SW 1271 (cell line): ENCODE data around the gene COG7.
"Not testable (repeated sequence)": the region's sequence is repeated elsewhere in the genome, so short reads cannot be mapped to it uniquely, and the experiment has no call there.

Experiments used
- DNase-seq, 2 experiments: peaks; one replicate each; lab custom pipeline; 2025; lab: John Stamatoyannopoulos, UW

Gene COG7

DNA sequence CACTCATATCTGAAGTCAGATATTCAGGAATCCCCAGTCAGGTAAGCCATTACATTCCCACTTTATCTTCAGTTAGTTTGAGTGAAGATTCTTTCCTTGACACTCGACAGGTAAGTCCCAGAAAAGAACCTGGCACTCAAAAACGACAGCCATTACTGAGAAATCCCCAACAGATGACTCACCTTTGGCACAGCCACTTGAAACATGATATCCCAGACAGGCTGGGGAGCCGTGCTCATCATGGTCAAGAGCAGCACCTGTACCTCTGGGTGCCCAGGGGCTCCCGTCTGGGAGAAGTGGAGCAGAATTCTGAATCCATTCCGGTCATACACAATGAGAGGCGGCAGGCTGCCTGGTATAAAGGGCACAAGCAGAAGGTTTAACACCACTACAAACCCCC, 16.8 kb upstream of the COG7 start:
- DNase-seq, result peak in 1 of 2 experiments; percentile 2

GRCh38 chr16:23466162-23466885, 13.3 kb upstream of the COG7 start:
- DNase-seq, result no peak

DNA sequence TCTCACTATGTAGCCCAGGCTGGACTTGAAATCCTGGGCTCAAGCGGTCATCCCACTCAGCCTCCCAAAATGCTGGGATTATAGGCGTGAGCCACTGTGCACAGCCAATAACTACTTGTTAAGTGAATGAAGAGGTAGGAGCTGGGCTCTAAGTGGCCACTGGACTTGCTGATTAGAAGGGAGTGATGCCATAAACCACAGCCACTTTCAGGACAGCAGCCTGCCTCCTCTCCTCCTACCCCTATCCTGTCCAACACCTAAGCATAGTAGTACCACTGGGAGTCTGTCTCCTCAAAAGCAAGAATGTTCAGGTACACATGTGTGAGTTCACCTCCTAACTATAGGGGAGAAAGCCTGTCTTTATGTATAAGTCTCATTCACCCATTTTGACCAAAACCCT, 12.2 kb upstream of the COG7 start:
- no peak for DNase-seq

- no peak for DNase-seq
Observed at GRCh38 chr16:23464196-23464595, 11.2 kb upstream of the COG7 start.

DNA sequence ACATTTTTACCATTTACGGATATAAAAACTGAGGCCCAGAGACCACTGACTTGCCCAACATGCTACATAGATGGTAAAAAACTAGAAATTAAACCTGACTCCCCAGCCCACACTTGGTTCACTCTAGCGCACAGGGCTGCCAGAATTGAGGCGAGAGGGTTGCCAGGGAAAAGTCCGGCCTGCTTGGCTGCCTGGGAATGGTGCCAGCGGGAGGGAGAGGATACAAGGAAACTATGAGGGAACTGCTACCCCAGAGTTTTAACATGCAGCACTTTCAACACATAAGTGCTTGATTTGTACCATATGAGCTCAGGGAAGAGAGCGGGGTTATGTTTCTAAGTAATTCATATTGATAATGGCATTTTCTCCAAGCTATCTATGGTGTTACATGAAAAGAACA, 10.0 kb upstream of the COG7 start:
- DNase-seq, result not testable (repeated sequence)

DNA sequence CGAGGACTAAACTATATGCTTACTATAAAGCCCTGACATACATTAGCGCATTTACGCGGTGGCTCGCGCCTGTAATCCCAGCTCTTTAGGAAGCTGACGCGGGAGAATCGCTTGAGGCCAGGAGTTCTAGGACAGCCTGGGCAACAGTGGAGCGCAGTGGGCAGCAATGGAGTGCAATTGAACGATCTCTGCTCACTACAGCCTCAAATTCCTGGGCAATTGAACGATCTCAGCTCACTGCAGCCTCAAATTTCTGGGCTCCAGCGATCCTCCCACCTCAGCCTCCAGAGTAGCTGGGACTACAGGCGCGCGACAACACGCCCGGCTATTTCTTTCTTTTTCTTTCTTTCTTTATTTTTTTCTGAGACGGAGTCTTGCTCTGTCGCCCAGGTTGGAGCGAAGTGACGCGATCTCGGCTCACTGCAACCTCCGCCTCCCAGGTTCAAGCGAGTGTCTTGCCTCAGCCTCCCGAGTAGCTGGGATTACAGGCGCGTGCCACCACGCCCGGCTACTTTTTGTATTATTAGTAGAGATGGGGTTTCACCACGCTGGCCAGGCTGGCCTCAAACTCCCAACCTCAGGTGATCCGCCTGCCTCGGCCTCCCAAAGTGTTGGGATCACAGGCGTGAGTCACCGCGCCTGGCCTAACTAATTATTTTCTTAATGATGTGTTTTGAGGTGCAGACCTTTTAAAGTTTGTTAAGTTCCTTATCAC, 506 bp upstream of the COG7 start:
- DNase-seq, result no peak

GRCh38 chr16:23452221-23452571, 793 bp downstream of the COG7 start:
- DNase-seq, result no peak

DNA sequence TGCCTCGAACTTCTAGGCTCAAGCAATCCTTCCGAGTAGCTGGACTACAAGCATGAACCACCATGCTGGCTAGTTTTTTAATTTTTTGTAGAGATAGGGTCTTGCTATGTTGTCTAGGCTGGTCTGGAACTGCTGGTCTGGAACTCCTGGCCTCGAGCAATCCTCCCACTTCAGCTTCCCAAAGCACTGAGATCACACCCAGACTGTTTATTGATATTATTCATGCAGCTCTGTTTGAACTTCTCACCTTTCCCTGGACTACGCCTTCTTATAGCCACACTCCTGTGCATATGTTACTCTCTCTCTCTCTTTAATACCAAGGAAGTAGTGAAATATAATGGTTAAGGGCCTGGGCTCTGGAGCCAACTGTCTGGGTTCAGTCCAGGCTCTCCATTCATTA, 4.6 kb downstream of the COG7 start:
- DNase-seq, result no peak

- not testable (repeated sequence) for DNase-seq
Observed at GRCh38 chr16:23437542-23437941, 15.4 kb downstream of the COG7 start.

GRCh38 chr16:23436951-23437350, 16.0 kb downstream of the COG7 start:
- DNase-seq, result no peak

DNA sequence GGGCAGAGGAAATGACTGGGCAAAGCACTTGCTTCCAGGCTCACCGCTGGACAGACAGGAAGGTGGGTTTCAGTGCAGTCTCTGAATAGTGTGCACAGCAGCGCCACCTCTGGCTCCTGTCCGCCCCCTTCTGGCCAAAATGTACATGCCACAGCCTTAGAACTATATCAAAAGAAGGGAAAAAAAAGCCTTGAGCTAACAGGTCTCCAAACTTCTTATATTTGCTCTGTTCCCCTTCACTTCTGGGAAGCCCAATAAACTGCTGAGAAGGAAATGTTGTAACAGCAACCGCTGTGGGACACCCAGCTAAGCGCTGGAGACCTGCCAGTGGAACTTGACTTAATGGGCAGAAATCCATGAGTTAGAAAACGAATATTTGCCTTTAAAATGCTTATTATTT, 17.5 kb downstream of the COG7 start:
- peak in 1 of 2 experiments; percentile 42 for DNase-seq

DNA sequence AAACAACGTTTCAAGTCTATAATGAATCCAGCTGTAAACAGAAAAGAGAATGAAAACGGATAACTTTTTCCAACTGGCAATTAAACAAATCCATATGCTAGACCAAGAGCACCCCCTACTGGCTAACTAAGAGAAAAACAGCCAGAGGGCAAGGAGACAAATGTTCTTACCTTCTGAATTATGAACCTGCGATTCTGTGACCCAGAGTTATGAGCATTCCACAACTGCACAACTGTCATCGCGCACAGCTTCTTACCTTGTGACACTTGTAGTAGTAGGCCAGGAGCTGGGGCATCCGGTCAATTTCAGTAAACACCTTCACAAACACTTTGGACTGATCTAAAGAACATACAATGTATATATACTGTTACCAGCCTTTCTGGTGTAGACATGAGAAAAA, 18.6 kb downstream of the COG7 start:
- DNase-seq, result peak in 1 of 2 experiments; percentile 63

GRCh38 chr16:23433261-23433920, 19.6 kb downstream of the COG7 start:
- DNase-seq, result no peak

- DNase-seq, result no peak
Observed at GRCh38 chr16:23432176-23433128, 20.5 kb downstream of the COG7 start.

- no peak for DNase-seq
Observed at GRCh38 chr16:23428351-23428750, 24.6 kb downstream of the COG7 start.

DNA sequence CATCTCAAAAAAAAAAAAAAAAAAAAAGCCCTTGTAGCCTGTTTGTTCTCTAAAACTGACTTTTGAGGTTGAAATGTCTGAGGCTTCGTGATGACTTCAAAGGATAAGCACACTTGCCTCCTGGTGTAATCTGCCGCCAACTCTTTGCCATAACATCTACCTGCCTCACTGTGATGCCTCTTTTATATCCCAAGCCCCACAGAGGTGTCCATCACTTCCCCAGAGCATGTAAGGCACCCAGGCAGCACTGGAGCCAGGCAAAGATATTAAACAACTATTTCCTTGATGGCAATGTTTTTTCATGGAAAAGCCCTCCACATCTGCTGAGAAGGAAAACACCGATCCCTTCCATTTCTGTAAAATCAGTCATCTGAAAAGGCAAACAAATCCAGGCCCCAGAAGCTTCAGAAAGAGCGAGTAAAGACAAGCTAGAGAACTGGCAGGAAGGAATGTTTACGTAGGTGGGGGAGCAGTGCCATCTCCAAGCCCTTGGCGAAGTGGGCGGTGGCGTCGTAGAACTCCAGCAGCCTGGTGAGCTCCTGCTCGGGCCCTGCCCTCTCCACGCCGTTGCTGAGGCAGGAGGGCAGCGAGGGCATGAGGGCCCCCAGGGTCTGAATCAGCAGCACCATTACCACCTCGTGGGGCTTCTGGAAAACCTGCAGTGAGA, 28.6 kb downstream of the COG7 start:
- DNase-seq, result no peak

DNA sequence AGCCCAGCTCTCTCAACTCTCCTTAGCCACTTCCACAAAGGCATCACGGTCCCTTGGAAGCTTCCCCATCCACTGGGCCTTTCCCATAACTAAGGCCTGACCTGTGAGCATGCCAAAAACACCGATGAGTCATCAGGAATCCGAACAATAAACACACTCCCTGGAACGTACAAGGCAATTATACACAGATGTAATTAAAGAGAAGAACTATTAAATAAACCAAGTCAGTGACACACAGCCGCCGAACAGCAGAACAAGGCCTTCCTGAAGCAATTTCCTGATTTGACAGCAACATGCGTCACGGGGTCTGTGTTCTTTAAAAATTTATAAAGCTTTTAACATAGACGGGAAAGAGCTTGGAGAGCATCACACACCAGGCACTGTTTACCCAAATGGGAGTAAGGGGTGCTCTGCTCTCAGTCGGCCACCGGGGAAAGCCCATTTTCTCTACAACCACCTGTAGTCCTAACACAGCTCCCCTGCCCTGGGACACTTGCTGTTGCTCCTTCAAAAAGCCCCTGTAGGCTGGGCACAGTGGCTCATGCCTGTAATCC, 29.4 kb downstream of the COG7 start:
- peak in 1 of 2 experiments; percentile 41 for DNase-seq

DNA sequence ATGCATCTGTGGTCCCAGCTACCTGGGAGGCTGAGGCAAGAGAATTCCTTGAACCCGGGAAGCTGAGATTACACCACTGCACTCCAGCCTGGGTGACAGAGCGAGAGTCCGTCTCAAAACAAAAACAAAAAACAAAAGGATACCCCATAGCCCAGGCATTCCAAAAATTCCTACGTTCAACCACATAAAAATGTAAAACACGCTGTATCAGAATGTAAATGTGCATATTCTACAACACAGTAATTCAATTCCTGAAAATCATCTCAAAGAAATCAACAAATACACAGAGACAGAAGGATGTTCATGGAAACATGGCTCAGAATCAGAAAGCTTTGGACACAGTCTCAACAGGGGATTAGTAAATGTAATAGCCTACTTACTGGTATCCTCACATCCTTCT, 33.0 kb downstream of the COG7 start:
- no peak for DNase-seq

- no peak for DNase-seq
Observed at GRCh38 chr16:23416816-23417215, 36.2 kb downstream of the COG7 start.

- no peak for DNase-seq
Observed at GRCh38 chr16:23414731-23415130, 38.3 kb downstream of the COG7 start.

DNA sequence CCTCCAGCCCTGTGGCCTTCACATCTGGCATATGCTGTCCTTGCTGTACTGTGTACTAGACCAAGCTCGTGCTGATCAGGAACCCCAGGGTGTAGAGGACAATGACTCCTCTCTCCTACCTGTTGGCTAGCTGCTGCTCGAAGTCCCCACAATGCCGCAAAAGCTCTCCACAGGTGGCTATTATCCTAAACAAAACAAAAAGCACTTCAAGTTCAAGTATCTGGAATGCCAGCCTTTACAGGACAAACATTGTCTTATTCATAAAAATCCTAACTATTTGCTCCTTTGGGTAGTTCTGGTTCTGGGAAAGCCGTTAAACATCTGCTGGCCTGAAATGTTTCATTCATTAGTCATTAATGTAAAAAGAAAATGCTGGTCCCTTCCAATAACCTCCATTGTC, 42.8 kb downstream of the COG7 start:
- DNase-seq, result no peak
